Spleen (tissue), 11 donors: Measurements from ENCODE around the gene ABCA3. TPM values are rescaled to one million over a fixed set of nuclear protein-coding genes. Genes with fewer than 3 reads are reported as not detected.

ENCODE experiments used
- DNase-seq: peaks from one replicate; pipeline ENCODE4 v3.0.0-alpha.2; 2020
- H3K27ac ChIP-seq, 8 donors: fragments of 200-600 bp; sonication (generic) in 7 of 8; 1 replicate in 4 of 8; 2 replicates in 4 of 8; pipeline versions ENCODE4 v1.5.0 to v1.8.0; 2016 to 2021; ENCODE audit warnings: inconsistent platforms in 4 of 8, mild to moderate bottlenecking in 4 of 8, moderate library complexity in 1 of 8
- H3K27me3 ChIP-seq, 7 donors: fragments of 200-600 bp; sonication (generic) in 6 of 7; replicated peaks in 1 of 7; 1 replicate in 4 of 7; 2 replicates in 3 of 7; pipeline versions ENCODE4 v1.5.0 to v1.8.0; 2016 to 2021; ENCODE audit warnings: inconsistent platforms in 3 of 7, mild to moderate bottlenecking in 1 of 7
- H3K36me3 ChIP-seq, 6 donors: fragments of 200-600 bp; sonication (generic) in 5 of 6; 1 replicate in 4 of 6; 2 replicates in 2 of 6; pipeline versions ENCODE4 v1.5.0 to v1.8.0; 2016 to 2021; ENCODE audit warnings: inconsistent platforms in 2 of 6
- H3K4me1 ChIP-seq, 6 donors: fragments of 200-600 bp; sonication (generic) in 5 of 6; 1 replicate in 3 of 6; 2 replicates in 3 of 6; pipeline versions ENCODE4 v1.5.0 to v1.8.0; 2016 to 2021; ENCODE audit warnings: inconsistent platforms in 3 of 6
- H3K4me3 ChIP-seq, 8 donors: fragments of 200-600 bp; sonication (generic) in 7 of 8; 1 replicate in 4 of 8; 2 replicates in 4 of 8; pipeline versions ENCODE4 v1.5.0 to v1.8.0; 2016 to 2021; ENCODE audit warnings: inconsistent platforms in 4 of 8, mild to moderate bottlenecking in 4 of 8, moderate library complexity in 2 of 8
- H3K9me3 ChIP-seq, 8 donors: fragments of 200-600 bp; sonication (generic) in 7 of 8; 1 replicate in 4 of 8; 2 replicates in 4 of 8; pipeline versions ENCODE4 v1.5.0 to v1.8.0; 2016 to 2021; ENCODE audit warnings: inconsistent platforms in 4 of 8
- POLR2A ChIP-seq, 3 donors: fragments of 450-650 bp; IDR thresholded peaks; one replicate each; pipeline ENCODE4 v1.5.1; 2017; ENCODE audit warnings: antibody characterized with exemption in 3 of 3, mild to moderate bottlenecking in 1 of 3
- POLR2AphosphoS5 ChIP-seq, 3 donors: sonication (generic); formaldehyde crosslinking; IDR thresholded peaks; one replicate each; pipeline ENCODE4 v1.5.1; 2017; ENCODE audit warnings: antibody characterized with exemption in 3 of 3
- WGBS, 5 donors: extraction: QIAGEN DNeasy Blood & Tissue Kit in 3 of 5; methylation state at CpG; one replicate each; pipeline versions ENCODE4 v1.1.5 to v1.1.7; 2013 to 2018; 5-methylcytosine and 5-hydroxymethylcytosine counted together
- intact Hi-C: fragments of 100-400 bp; cut with DNase I; formaldehyde crosslinking; loops from one replicate; pipeline ENCODE4 v1.15.0; 2023; ENCODE audit warnings: low total_unique reads
- polyA plus RNA-seq, 3 donors: library from polyadenylated mRNA; stranded (reverse); fragments of 200-250 nt; gene quantifications; one replicate each; pipeline ENCODE4 v1.2.1, GENCODE V29; 2013
- total RNA-seq, 7 donors: library from RNA; depleted of rRNA in 3 of 7; stranded (reverse); fragments of >200 nt in 3 of 7; fragmentation: NEBNext Ultra II Directional in 4 of 7; extraction: Animal tissue kit (Norgen Biotek cat#: 25700) in 4 of 7; gene quantifications; one replicate each; pipeline versions ENCODE4 v1.1.0 to v1.2.1, GENCODE V29; 2016 to 2021
- TF ChIP-seq, protein P1 (sequence below), 11 experiments: fragments of 200-600 bp in 7 of 11; fragments of 450-650 bp in 4 of 11; sonication (generic) in 4 of 11; IDR thresholded peaks in 8 of 11; conservative IDR thresholded peaks in 3 of 11; 1 replicate in 7 of 11; 2 replicates in 4 of 11; pipeline versions ENCODE4 v1.4.0 to v1.8.0; 2016 to 2021; ENCODE audit warnings: antibody characterized with exemption in 11 of 11, inconsistent platforms in 4 of 11, mild to moderate bottlenecking in 1 of 11
- donor health status: healthy with polysubstance abuse.
- donor health status: DM: no; HTN: no; CAD: no; lungs with moderate emphysema.
- donor health status: DM: no; HTN: no; CAD: no.
- donor health status: Bipolar disorder and iron deficiency.
- donor health status: healthy.
- donor health status: DM: no; HTN: no; CAD: no.
- donor health status: DM: yes; HTN: yes; CAD: no.

Gene ABCA3
- total and polyA plus RNA-seq, 10 donors = 2.5 to 12.6 (median 6.8) TPM

DNA sequence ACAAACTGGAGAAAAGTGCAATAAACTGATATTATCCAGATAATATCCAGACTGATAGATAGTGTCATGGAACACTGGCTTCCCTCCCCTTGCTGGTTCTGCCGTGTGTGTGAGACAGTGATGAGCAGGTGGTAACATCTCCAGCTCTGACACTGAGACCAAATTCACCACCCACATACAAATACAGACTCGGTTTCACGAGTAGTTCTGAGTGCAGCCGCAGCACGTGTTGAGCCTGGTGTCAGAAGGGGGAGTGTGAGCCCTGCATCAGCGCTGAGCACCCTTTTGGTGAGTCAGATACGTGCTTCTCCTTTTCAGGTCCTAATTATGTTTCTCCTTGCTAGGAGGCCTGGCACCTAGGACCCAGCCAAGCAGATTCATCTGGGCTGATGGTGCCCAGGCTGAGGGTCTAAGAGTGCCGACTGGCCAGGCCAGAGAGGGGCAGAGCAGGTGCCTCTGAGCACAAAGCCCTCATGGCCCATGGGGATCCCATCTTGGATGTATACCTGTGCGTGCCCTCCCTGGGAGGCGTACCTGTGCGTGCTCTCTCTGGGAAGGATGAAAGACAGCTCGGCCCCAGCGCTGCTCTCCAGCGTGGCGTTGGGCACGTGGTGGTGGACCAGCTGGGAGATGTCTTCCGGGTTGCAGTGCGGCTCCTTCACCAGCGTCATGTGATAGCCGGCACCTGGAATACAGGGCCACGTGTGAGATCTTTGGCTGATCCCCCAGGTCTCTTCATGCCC is 45.3 kb downstream of the ABCA3 start:
- Histone ChIP-seq H3K4me1 (peaks cover 0 to 14% (median 5%) of the 10 kb centered on the region in 6 donors), H3K9me3 (no peaks in the 10 kb centered on the region), H3K36me3 (peaks cover 0 to 32% (median 5%) of the 10 kb centered on the region in 6 donors), H3K27ac (no peak overlapping the region), H3K4me3 (no peak overlapping the region), H3K27me3 (no peaks in the 10 kb centered on the region)
- WGBS, 5 donors = 84 to 94% (median 87%) methylated on average over 12 to 21 of the region's 21 CpGs
- TF ChIP-seq, protein P1, sequence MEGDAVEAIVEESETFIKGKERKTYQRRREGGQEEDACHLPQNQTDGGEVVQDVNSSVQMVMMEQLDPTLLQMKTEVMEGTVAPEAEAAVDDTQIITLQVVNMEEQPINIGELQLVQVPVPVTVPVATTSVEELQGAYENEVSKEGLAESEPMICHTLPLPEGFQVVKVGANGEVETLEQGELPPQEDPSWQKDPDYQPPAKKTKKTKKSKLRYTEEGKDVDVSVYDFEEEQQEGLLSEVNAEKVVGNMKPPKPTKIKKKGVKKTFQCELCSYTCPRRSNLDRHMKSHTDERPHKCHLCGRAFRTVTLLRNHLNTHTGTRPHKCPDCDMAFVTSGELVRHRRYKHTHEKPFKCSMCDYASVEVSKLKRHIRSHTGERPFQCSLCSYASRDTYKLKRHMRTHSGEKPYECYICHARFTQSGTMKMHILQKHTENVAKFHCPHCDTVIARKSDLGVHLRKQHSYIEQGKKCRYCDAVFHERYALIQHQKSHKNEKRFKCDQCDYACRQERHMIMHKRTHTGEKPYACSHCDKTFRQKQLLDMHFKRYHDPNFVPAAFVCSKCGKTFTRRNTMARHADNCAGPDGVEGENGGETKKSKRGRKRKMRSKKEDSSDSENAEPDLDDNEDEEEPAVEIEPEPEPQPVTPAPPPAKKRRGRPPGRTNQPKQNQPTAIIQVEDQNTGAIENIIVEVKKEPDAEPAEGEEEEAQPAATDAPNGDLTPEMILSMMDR (IDR thresholded peaks at IDR 0.05 in 8 of 11, conservative IDR thresholded peaks at IDR 0.05 in 3 of 11) = no peak
- TF ChIP-seq POLR2A (IDR thresholded peaks at IDR 0.05) (no peak), POLR2AphosphoS5 (IDR thresholded peaks at IDR 0.05) (no peak)
- intact Hi-C loops = no loop called here
- DNase-seq = peak; percentile 70

DNA sequence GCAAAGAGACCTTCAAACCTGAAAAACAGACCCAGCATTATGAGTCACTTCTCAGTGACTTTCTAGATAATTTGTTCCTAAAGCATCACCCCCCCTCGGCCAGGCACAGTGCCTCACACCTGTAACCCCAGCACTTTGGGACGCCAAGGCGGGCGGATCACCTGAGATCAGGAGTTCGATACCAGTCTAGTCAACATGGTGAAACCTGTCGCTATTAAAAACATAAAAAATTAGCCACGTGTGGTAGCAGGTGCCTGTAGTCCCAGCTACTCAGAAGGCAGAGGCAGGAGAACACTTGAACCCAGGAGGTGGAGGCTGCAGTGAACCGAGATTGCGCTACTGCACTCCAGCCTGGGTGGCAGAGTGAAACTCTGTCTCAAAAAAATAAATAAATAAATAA is 48.3 kb downstream of the ABCA3 start:
- Histone ChIP-seq H3K4me1 (peaks cover 0 to 14% (median 5%) of the 10 kb centered on the region in 6 donors), H3K4me3 (no peak overlapping the region), H3K27ac (no peak overlapping the region), H3K36me3 (peaks cover 0 to 55% (median 5%) of the 10 kb centered on the region in 6 donors), H3K9me3 (no peaks in the 10 kb centered on the region), H3K27me3 (no peaks in the 10 kb centered on the region)
- intact Hi-C loops = no loop called here
- 87 to 96% (median 91%) methylated on average over 9 of the region's 9 CpGs for WGBS, 5 donors
- DNase-seq = no peak
- TF ChIP-seq POLR2A (IDR thresholded peaks at IDR 0.05) = no peak
- TF ChIP-seq POLR2AphosphoS5 (IDR thresholded peaks at IDR 0.05) = no peak

DNA sequence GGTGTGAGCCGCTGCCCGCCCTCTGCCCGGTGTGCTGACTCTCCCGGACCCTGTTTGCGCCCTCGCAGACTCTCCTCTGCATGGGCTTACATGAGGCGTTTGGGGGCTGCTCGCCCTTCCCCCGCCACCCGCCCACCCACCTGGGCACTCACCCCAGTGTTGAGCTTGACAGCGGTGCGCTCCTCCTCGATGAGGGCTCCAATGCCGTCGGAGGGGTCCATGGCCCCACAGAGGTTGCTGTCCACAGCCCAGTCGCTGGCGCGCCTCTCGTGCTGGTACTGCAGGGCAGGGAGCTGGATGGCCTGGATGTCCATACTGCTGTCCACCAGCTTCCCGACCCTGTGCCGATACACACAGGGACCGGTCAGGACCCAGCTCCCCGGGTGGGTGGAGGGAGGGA is 51.2 kb downstream of the ABCA3 start:
- Histone ChIP-seq H3K4me1 (no peaks in the 10 kb centered on the region), H3K9me3 (no peaks in the 10 kb centered on the region), H3K27ac (no peak overlapping the region), H3K36me3 (peaks cover 0 to 74% (median 8%) of the 10 kb centered on the region in 6 donors), H3K4me3 (no peak overlapping the region), H3K27me3 (no peaks in the 10 kb centered on the region)
- 93 to 97% (median 94%) methylated on average over 15 to 23 of the region's 23 CpGs for WGBS, 5 donors
- intact Hi-C loops = no loop called here
- peak; percentile 65 for DNase-seq
- TF ChIP-seq POLR2A (IDR thresholded peaks at IDR 0.05) (no peak), POLR2AphosphoS5 (IDR thresholded peaks at IDR 0.05) (no peak)
- TF ChIP-seq, protein P1 (IDR thresholded peaks at IDR 0.05 in 8 of 11, conservative IDR thresholded peaks at IDR 0.05 in 3 of 11) = no peak

DNA sequence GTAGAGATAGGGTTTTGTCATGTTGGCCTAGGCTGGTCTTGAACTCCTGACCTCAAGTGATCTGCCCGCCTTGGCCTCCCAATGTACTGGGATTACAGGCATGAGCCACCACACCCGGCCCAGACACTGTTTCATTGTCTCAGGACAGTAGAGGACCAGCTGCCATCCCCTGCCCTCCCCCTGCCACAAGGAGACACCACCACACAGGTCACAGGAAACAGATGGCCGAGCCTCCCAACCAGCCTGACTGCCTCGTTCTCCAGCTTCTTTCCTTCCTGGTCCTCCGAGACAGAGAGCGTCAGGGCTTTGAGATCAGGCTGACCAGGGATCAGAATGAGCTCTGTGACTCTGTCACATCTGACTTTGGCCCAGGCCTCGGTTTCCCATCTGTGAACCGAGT is 51.8 kb downstream of the ABCA3 start:
- Histone ChIP-seq H3K27ac (no peak overlapping the region), H3K4me3 (no peak overlapping the region), H3K27me3 (no peaks in the 10 kb centered on the region), H3K4me1 (no peaks in the 10 kb centered on the region), H3K9me3 (no peaks in the 10 kb centered on the region), H3K36me3 (peaks cover 0 to 80% (median 11%) of the 10 kb centered on the region in 6 donors)
- 43 to 47% (median 45%) methylated on average over 8 of the region's 8 CpGs for WGBS, 5 donors
- intact Hi-C loops = no loop called here
- no peak for TF ChIP-seq POLR2AphosphoS5 (IDR thresholded peaks at IDR 0.05)
- TF ChIP-seq POLR2A (IDR thresholded peaks at IDR 0.05) = no peak
- TF ChIP-seq, protein P1 (IDR thresholded peaks at IDR 0.05 in 8 of 11, conservative IDR thresholded peaks at IDR 0.05 in 3 of 11) = no peak
- DNase-seq = no peak
